ENCODE results near the gene HPSE2. TPM values are rescaled to one million over a fixed set of nuclear protein-coding genes. Genes with fewer than 3 reads are reported as not detected.

The HPSE2 gene
- total RNA-seq, 2 experiments from 2014 or later = not detected

GRCh38 chr10:99058762-99059161, 176.9 kb downstream of the HPSE2 start:
- DNase-seq = no peak

GRCh38 chr10:99057936-99058690, 177.5 kb downstream of the HPSE2 start:
- Mint-ChIP-seq H3K36me3 (ENCODE audit: low read depth) (no peaks in the 10 kb centered on the region), H3K9me3 (ENCODE audit: low read depth) (no peaks in the 10 kb centered on the region), H3K4me1 (no peaks in the 10 kb centered on the region), H3K27ac (no peak overlapping the region), H3K27me3 (peaks cover 4% of the 10 kb centered on the region), H3K4me3 (no peak overlapping the region)
- ChIA-PET CTCF (interaction anchor here (0.6 to 1.3 kb wide), 2 partner anchors 12 to 1016 kb away, joined by 3 read pairs; no protein-coding TSS in a partner anchor), POLR2A (no interaction called here)
- ATAC-seq (no peak), DNase-seq (no peak)
- intact Hi-C loops (cut with DNase I, micrococcal nuclease) = no loop called here

More at GRCh38 chr10:99058762-99059161, 176.9 kb downstream of the HPSE2 start:
- no peak overlapping the region for H3K4me3 Mint-ChIP-seq
- ATAC-seq = no peak
- intact Hi-C loops (cut with DNase I, micrococcal nuclease) = no loop called here
- H3K36me3 Mint-ChIP-seq (ENCODE audit: low read depth) = no peaks in the 10 kb centered on the region
- POLR2A ChIA-PET = no interaction called here
- no peak overlapping the region for H3K27ac Mint-ChIP-seq
- no peaks in the 10 kb centered on the region for H3K4me1 Mint-ChIP-seq
- peaks cover 4% of the 10 kb centered on the region for H3K27me3 Mint-ChIP-seq
- no peaks in the 10 kb centered on the region for H3K9me3 Mint-ChIP-seq (ENCODE audit: low read depth)
- CTCF ChIA-PET = interaction anchor here (0.6 kb wide), 1 partner anchor 1017 kb away, joined by 3 read pairs; no protein-coding TSS in a partner anchor

GRCh38 chr10:99045671-99046070, 190.0 kb downstream of the HPSE2 start:
- no peaks in the 10 kb centered on the region for H3K4me1 Mint-ChIP-seq
- intact Hi-C loops (cut with DNase I, micrococcal nuclease) = loop anchor here in 1 of 2 experiments (10.0 kb wide), 1 partner anchor 301 kb away; no protein-coding TSS in a partner anchor
- CTCF ChIA-PET = interaction anchor here (0.7 to 1.0 kb wide), 3 partner anchors 9 to 101 kb away, joined by 3 read pairs; no protein-coding TSS in a partner anchor

GRCh38 chr10:99042051-99042771, 193.4 kb downstream of the HPSE2 start:
- no peak overlapping the region for H3K4me3 Mint-ChIP-seq
- POLR2A ChIA-PET = no interaction called here
- intact Hi-C loops (cut with DNase I, micrococcal nuclease) = loop anchor here (1.0 to 10.0 kb wide), 3 partner anchors 297 to 575 kb away; no protein-coding TSS in a partner anchor
- H3K27me3 Mint-ChIP-seq = no peaks in the 10 kb centered on the region
- no peaks in the 10 kb centered on the region for H3K4me1 Mint-ChIP-seq
- H3K36me3 Mint-ChIP-seq (ENCODE audit: low read depth) = no peaks in the 10 kb centered on the region
- ATAC-seq = no peak
- no peak overlapping the region for H3K27ac Mint-ChIP-seq
- CTCF ChIA-PET = interaction anchor here (0.8 to 1.1 kb wide), 3 partner anchors 79 to 574 kb away, joined by 3 to 4 read pairs (median 3); no protein-coding TSS in a partner anchor
- no peak for DNase-seq
- H3K9me3 Mint-ChIP-seq (ENCODE audit: low read depth) = peaks cover 6% of the 10 kb centered on the region

More at GRCh38 chr10:99045671-99046070, 190.0 kb downstream of the HPSE2 start:
- POLR2A ChIA-PET = no interaction called here
- Mint-ChIP-seq H3K27me3 (no peaks in the 10 kb centered on the region), H3K4me3 (no peak overlapping the region), H3K27ac (no peak overlapping the region), H3K9me3 (ENCODE audit: low read depth) (peaks cover 8% of the 10 kb centered on the region), H3K36me3 (ENCODE audit: low read depth) (no peaks in the 10 kb centered on the region)
- ATAC-seq (no peak), DNase-seq (no peak)

GRCh38 chr10:99041468-99041867, 194.2 kb downstream of the HPSE2 start:
- intact Hi-C loops (cut with DNase I, micrococcal nuclease) = loop anchor here (5.0 to 10.0 kb wide), 2 partner anchors 297 to 574 kb away; no protein-coding TSS in a partner anchor
- Mint-ChIP-seq H3K27me3 (no peaks in the 10 kb centered on the region), H3K9me3 (ENCODE audit: low read depth) (peaks cover 4% of the 10 kb centered on the region), H3K4me3 (no peak overlapping the region), H3K4me1 (no peaks in the 10 kb centered on the region), H3K36me3 (ENCODE audit: low read depth) (no peaks in the 10 kb centered on the region), H3K27ac (no peak overlapping the region)
- no peak for DNase-seq
- ChIA-PET POLR2A (no interaction called here), CTCF (interaction anchor here (0.9 kb wide), 1 partner anchor 573 kb away, joined by 3 read pairs; no protein-coding TSS in a partner anchor)
- ATAC-seq = no peak

DNA sequence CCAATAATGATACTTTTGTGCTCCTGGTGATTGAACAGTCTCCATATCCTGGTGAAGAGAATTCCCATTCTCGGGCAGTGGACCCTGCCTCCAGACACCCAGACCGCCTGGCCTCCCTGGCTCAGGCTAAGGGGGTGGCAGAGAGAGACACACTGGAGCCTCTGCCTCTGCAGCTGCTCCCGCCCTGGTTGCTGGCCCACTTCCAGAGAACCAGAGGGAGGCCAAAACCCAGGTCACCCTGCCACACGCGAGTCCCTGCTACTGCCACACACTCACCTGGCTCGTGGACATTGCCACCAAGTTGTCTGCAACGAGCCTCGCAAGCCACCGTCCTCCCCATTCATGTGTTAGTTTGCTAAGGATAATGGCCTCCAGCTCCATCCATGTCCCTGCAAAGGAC, 221.8 kb downstream of the HPSE2 start:
- no peak overlapping the region for H3K4me3 Mint-ChIP-seq
- no peaks in the 10 kb centered on the region for H3K4me1 Mint-ChIP-seq
- H3K27ac Mint-ChIP-seq = no peak overlapping the region
- intact Hi-C loops (cut with DNase I, micrococcal nuclease) = no loop called here
- H3K36me3 Mint-ChIP-seq (ENCODE audit: low read depth) = no peaks in the 10 kb centered on the region
- H3K27me3 Mint-ChIP-seq = no peaks in the 10 kb centered on the region
- CTCF ChIA-PET = no interaction called here
- DNase-seq = no peak
- POLR2A ChIA-PET = no interaction called here
- H3K9me3 Mint-ChIP-seq (ENCODE audit: low read depth) = no peaks in the 10 kb centered on the region
- no peak for ATAC-seq

DNA sequence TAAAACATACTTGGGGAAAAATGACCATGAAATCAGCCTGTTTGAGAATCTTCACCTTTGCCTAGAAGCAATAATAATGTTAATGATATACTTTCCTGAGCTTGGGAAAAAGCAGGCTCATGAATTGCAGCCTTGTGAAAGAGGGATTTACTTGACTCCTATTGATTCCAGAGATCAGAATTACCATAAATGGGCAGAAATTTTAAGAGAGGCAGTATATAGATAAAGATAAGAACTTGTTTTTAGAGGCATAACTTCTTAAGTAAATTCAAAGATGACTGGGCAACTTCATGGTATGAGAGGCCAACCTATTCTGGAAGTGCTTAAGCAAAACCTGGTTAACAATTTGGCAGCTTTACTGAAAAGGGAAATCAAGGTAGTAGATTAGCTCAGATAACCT, 225.4 kb downstream of the HPSE2 start:
- no peak overlapping the region for H3K27ac Mint-ChIP-seq
- no peaks in the 10 kb centered on the region for H3K36me3 Mint-ChIP-seq (ENCODE audit: low read depth)
- no peak for ATAC-seq
- intact Hi-C loops (cut with DNase I, micrococcal nuclease) = no loop called here
- H3K4me3 Mint-ChIP-seq = no peak overlapping the region
- no peak for DNase-seq
- no peaks in the 10 kb centered on the region for H3K27me3 Mint-ChIP-seq
- peaks cover 8% of the 10 kb centered on the region for H3K9me3 Mint-ChIP-seq (ENCODE audit: low read depth)
- ChIA-PET CTCF (interaction anchor here (0.7 to 1.4 kb wide), 2 partner anchors 11 to 132 kb away, joined by 3 to 6 read pairs; no protein-coding TSS in a partner anchor), POLR2A (no interaction called here)
- H3K4me1 Mint-ChIP-seq = no peaks in the 10 kb centered on the region

- H3K36me3 Mint-ChIP-seq (ENCODE audit: low read depth) = no peaks in the 10 kb centered on the region
These were observed 227.6 kb downstream of the HPSE2 start for GRCh38 chr10:99008054-99008453.

GRCh38 chr10:99007457-99007856, 228.2 kb downstream of the HPSE2 start:
- CTCF ChIA-PET = no interaction called here
- no peaks in the 10 kb centered on the region for H3K27me3 Mint-ChIP-seq
- DNase-seq (no peak), ATAC-seq (no peak)
- no peak overlapping the region for H3K4me3 Mint-ChIP-seq
- no peak overlapping the region for H3K27ac Mint-ChIP-seq
- peaks cover 16% of the 10 kb centered on the region for H3K9me3 Mint-ChIP-seq (ENCODE audit: low read depth)
- no peaks in the 10 kb centered on the region for H3K36me3 Mint-ChIP-seq (ENCODE audit: low read depth)
- POLR2A ChIA-PET = no interaction called here
- no peaks in the 10 kb centered on the region for H3K4me1 Mint-ChIP-seq
- intact Hi-C loops (cut with DNase I, micrococcal nuclease) = no loop called here

More at GRCh38 chr10:99008054-99008453, 227.6 kb downstream of the HPSE2 start:
- ChIA-PET POLR2A (no interaction called here), CTCF (no interaction called here)
- Mint-ChIP-seq H3K4me1 (no peaks in the 10 kb centered on the region), H3K4me3 (no peak overlapping the region), H3K27ac (no peak overlapping the region), H3K27me3 (no peaks in the 10 kb centered on the region), H3K9me3 (ENCODE audit: low read depth) (peaks cover 13% of the 10 kb centered on the region)
- DNase-seq (no peak), ATAC-seq (no peak)
- intact Hi-C loops (cut with DNase I, micrococcal nuclease) = no loop called here

DNA sequence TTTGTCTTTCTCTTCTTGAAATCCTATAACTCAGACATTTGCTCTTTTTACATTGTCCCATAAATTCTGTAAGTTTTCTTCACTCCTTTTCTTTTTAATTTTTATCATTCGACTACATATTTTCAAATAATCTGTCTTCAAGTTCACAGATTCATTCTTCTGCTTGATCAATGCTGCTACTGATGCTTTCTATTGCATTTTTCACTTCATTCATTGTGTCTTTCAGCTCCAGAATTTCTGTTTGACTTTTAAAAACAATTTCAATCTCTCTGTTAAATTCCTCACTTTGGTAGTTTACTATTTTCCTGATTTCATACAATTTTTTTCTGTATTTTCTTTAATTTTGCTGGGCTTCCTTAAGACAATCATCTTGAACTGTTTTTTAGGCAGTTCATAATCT, 230.4 kb downstream of the HPSE2 start:
- ChIA-PET CTCF (no interaction called here), POLR2A (no interaction called here)
- H3K27ac Mint-ChIP-seq = no peak overlapping the region
- ATAC-seq = no peak
- intact Hi-C loops (cut with DNase I, micrococcal nuclease) = no loop called here
- H3K4me1 Mint-ChIP-seq = no peaks in the 10 kb centered on the region
- H3K9me3 Mint-ChIP-seq (ENCODE audit: low read depth) = peaks cover 16% of the 10 kb centered on the region
- H3K27me3 Mint-ChIP-seq = no peaks in the 10 kb centered on the region
- no peaks in the 10 kb centered on the region for H3K36me3 Mint-ChIP-seq (ENCODE audit: low read depth)
- DNase-seq = no peak
- H3K4me3 Mint-ChIP-seq = no peak overlapping the region

GRCh38 chr10:99004738-99005137, 230.9 kb downstream of the HPSE2 start:
- Mint-ChIP-seq H3K27ac (no peak overlapping the region), H3K4me3 (no peak overlapping the region)
- CTCF ChIA-PET = no interaction called here

More at GRCh38 chr10:99004738-99005137, 230.9 kb downstream of the HPSE2 start:
- no peak for DNase-seq
- H3K36me3 Mint-ChIP-seq (ENCODE audit: low read depth) = no peaks in the 10 kb centered on the region
- no peaks in the 10 kb centered on the region for H3K27me3 Mint-ChIP-seq
- POLR2A ChIA-PET = no interaction called here
- peaks cover 16% of the 10 kb centered on the region for H3K9me3 Mint-ChIP-seq (ENCODE audit: low read depth)
- no peaks in the 10 kb centered on the region for H3K4me1 Mint-ChIP-seq
- intact Hi-C loops (cut with DNase I, micrococcal nuclease) = no loop called here
- ATAC-seq = no peak
